HG02885 (cell line): Measurements from ENCODE around the gene RUFY3.
"Not testable (repeated sequence)": the region's sequence is repeated elsewhere in the genome, so short reads cannot be mapped to it uniquely, and the experiment has no call there.

Source experiments
- ATAC-seq: cut with Tn5 transposase; IDR thresholded peaks from one replicate; pipeline ENCODE4 v1.9.1; 2021; ENCODE audit warnings: mild to moderate bottlenecking; ENCODE audit not compliant: unreplicated experiment, poor library complexity

Gene RUFY3

GRCh38 chr4:70765368-70765767 is 43.6 kb downstream of the RUFY3 start:
- no peak for ATAC-seq

GRCh38 chr4:70768301-70768948 is 46.7 kb downstream of the RUFY3 start:
- ATAC-seq: no peak

- not testable (repeated sequence) for ATAC-seq
Measured at GRCh38 chr4:70769396-70769795, 47.6 kb downstream of the RUFY3 start.

- ATAC-seq: peak; percentile 79
Measured at GRCh38 chr4:70772929-70773555, 51.3 kb downstream of the RUFY3 start.

- no peak for ATAC-seq
Measured at GRCh38 chr4:70778888-70779422, 57.2 kb downstream of the RUFY3 start.

GRCh38 chr4:70783096-70783495 is 61.3 kb downstream of the RUFY3 start:
- ATAC-seq: no peak

GRCh38 chr4:70787496-70787895 is 65.7 kb downstream of the RUFY3 start:
- no peak for ATAC-seq

GRCh38 chr4:70788733-70789132 is 67.0 kb downstream of the RUFY3 start:
- ATAC-seq: no peak

GRCh38 chr4:70793626-70794025 is 71.9 kb downstream of the RUFY3 start:
- no peak for ATAC-seq

GRCh38 chr4:70801265-70801809 is 79.6 kb downstream of the RUFY3 start:
- ATAC-seq: peak; percentile 95

GRCh38 chr4:70802928-70803580 is 81.3 kb downstream of the RUFY3 start:
- no peak for ATAC-seq

GRCh38 chr4:70808151-70808550 is 86.4 kb downstream of the RUFY3 start:
- ATAC-seq: no peak

GRCh38 chr4:70815370-70815769 is 93.6 kb downstream of the RUFY3 start:
- no peak for ATAC-seq

- no peak for ATAC-seq
Measured at GRCh38 chr4:70816894-70817293, 95.1 kb downstream of the RUFY3 start.

- ATAC-seq: peak; percentile 57
Measured at GRCh38 chr4:70818173-70818855, 96.5 kb downstream of the RUFY3 start.

- ATAC-seq: no peak
Measured at GRCh38 chr4:70818921-70819320, 97.2 kb downstream of the RUFY3 start.

- ATAC-seq: no peak
Measured at GRCh38 chr4:70829015-70829414, 107.3 kb downstream of the RUFY3 start.

- ATAC-seq: no peak
Measured at GRCh38 chr4:70829492-70829891, 107.7 kb downstream of the RUFY3 start.

GRCh38 chr4:70830054-70830453 is 108.3 kb downstream of the RUFY3 start:
- ATAC-seq: no peak

- no peak for ATAC-seq
Measured at GRCh38 chr4:70831293-70831692, 109.5 kb downstream of the RUFY3 start.

GRCh38 chr4:70833675-70834074 is 111.9 kb downstream of the RUFY3 start:
- no peak for ATAC-seq
